K562 (cell line): Measurements from ENCODE around the gene LY6G6C. TPM values are rescaled to one million over a fixed set of nuclear protein-coding genes. Genes with fewer than 3 reads are reported as not detected.
A peak's percentile ranks its signal among the peaks of the same experiment; 100 is the strongest.

Source experiments
- BRCA1 ChIP-seq, 2 experiments: fragments of 450-650 bp in 1 of 2; sonication (generic) in 1 of 2; formaldehyde crosslinking in 1 of 2; IDR thresholded peaks; 2 replicates each; pipeline versions ENCODE4 v1.5.0 to v1.6.1; 2017 to 2020; ENCODE audit warnings: mild to moderate bottlenecking in 1 of 2, missing genetic modification reagents in 1 of 2
- HDAC8 ChIP-seq: fragments of 450-650 bp; IDR thresholded peaks from 2 replicates; pipeline ENCODE4 v1.6.1; 2016; ENCODE audit warnings: mild to moderate bottlenecking, missing genetic modification characterization, moderate library complexity, missing compliant biosample characterization
- HMG20B ChIP-seq: fragments of 250-450 bp; sonication (Bioruptor Pico); IDR thresholded peaks from 2 replicates; pipeline ENCODE4 v1.5.0; 2021; ENCODE audit warnings: mild to moderate bottlenecking
- L3MBTL2 ChIP-seq: fragments of 450-650 bp; IDR thresholded peaks from 2 replicates; pipeline ENCODE4 v1.6.1; 2016; ENCODE audit warnings: mild to moderate bottlenecking, moderate library complexity
- MTF1 ChIP-seq: fragments of 250-450 bp; sonication (Bioruptor Pico); IDR thresholded peaks from 2 replicates; pipeline ENCODE4 v1.9.0; 2021; ENCODE audit warnings: moderate library complexity, mild to moderate bottlenecking, inconsistent platforms, borderline replicate concordance
- POLR2B ChIP-seq: fragments of 450-650 bp; IDR thresholded peaks from 2 replicates; pipeline ENCODE4 v1.6.1; 2018; ENCODE audit warnings: low read depth; ENCODE audit not compliant: partially characterized antibody
- POLR2H ChIP-seq: IDR thresholded peaks from 2 replicates; pipeline ENCODE4 v1.6.1; 2016; ENCODE audit warnings: missing genetic modification characterization, low read depth, mild to moderate bottlenecking, control low read depth, missing compliant biosample characterization, moderate library complexity
- PRPF4 ChIP-seq: fragments of 200-400 bp; formaldehyde crosslinking; IDR thresholded peaks from one replicate; pipeline ENCODE4 v1.6.1; 2017; ENCODE audit warnings: low read length, low read depth, mild to moderate bottlenecking; ENCODE audit not compliant: insufficient read depth, poor library complexity, severe bottlenecking
- RAD21 ChIP-seq, 2 experiments: fragments of 250-450 bp in 1 of 2; fragments of 450-650 bp in 1 of 2; sonication (Bioruptor Pico) in 1 of 2; formaldehyde crosslinking in 1 of 2; IDR thresholded peaks in 1 of 2; conservative IDR thresholded peaks in 1 of 2; 2 replicates each; pipeline versions ENCODE4 v1.4.0 to v1.8.0; 2020 to 2022; ENCODE audit warnings: mild to moderate bottlenecking in 2 of 2, moderate library complexity in 1 of 2
- SAFB2 ChIP-seq: fragments of 200-400 bp; formaldehyde crosslinking; IDR thresholded peaks from 2 replicates; pipeline ENCODE4 v1.6.1; 2018; ENCODE audit warnings: borderline replicate concordance, low read length, low read depth, moderate library complexity; ENCODE audit not compliant: severe bottlenecking
- TAL1 ChIP-seq: fragments of 450-650 bp; IDR thresholded peaks from 2 replicates; pipeline ENCODE4 v1.6.1; 2016; ENCODE audit warnings: mild to moderate bottlenecking
- USF1 ChIP-seq: sonication (generic); formaldehyde crosslinking; IDR thresholded peaks from 2 replicates; pipeline ENCODE4 v1.9.0; 2022; ENCODE audit warnings: mild to moderate bottlenecking, missing genetic modification reagents
- XRCC5 ChIP-seq: fragments of 200-400 bp; formaldehyde crosslinking; IDR thresholded peaks from 2 replicates; pipeline ENCODE4 v1.6.1; 2017; ENCODE audit warnings: low read depth, mild to moderate bottlenecking, low read length
- ZC3H8 ChIP-seq: fragments of 450-650 bp; IDR thresholded peaks from 2 replicates; pipeline ENCODE4 v1.6.1; 2017
- ZFP36 ChIP-seq: fragments of 150-350 bp; IDR thresholded peaks from 2 replicates; pipeline ENCODE4 v1.6.1; 2018; ENCODE audit warnings: low read length, low read depth; ENCODE audit not compliant: partially characterized antibody
- ZNF41 ChIP-seq: fragments of 250-450 bp; sonication (Bioruptor Pico); conservative IDR thresholded peaks from 2 replicates; pipeline ENCODE4 v1.4.0; 2020; ENCODE audit warnings: mild to moderate bottlenecking
- polyA plus RNA-seq, 8 experiments: library from polyadenylated mRNA; depleted of rRNA in 4 of 8; stranded (reverse) in 5 of 8; unstranded in 3 of 8; fragments of >200 nt; fragmentation: Nextera tagmentation in 2 of 8; fragmentation: Illumina TruSeq in 1 of 8; extraction: Ambion mirVana in 2 of 8; extraction: Trizol in 1 of 8; gene quantifications; 2 replicates each; pipeline versions ENCODE4 v1.2.1 to v1.2.3, GENCODE V29; 2011 to 2014; ENCODE audit warnings: inconsistent platforms in 1 of 8, missing spikeins in 1 of 8
- total RNA-seq, 7 experiments: library from RNA; depleted of rRNA in 6 of 7; stranded (reverse); fragments of >200 nt in 6 of 7; fragmentation: Illumina TruSeq in 2 of 7; extraction: Trizol in 2 of 7; gene quantifications; 2 replicates each; pipeline versions ENCODE4 v1.2.1 to v1.2.3, GENCODE V29; 2011 to 2021; ENCODE audit warnings: low replicate concordance in 1 of 7
- TF ChIP-seq, protein P1 (sequence below), 2 experiments: fragments of 450-650 bp in 1 of 2; sonication (generic) in 1 of 2; formaldehyde crosslinking in 1 of 2; IDR thresholded peaks in 1 of 2; conservative IDR thresholded peaks in 1 of 2; 2 replicates each; pipeline versions ENCODE4 v1.6.1 to v1.8.1; 2016 to 2023; ENCODE audit warnings: mild to moderate bottlenecking in 2 of 2, moderate library complexity in 2 of 2, inconsistent platforms in 1 of 2, missing genetic modification reagents in 1 of 2
- TF ChIP-seq, protein P2 (sequence below): fragments of 200-800 bp; sonication (Bioruptor generic); IDR thresholded peaks from 2 replicates; pipeline ENCODE4 v1.6.1; 2016; ENCODE audit warnings: missing genetic modification characterization, missing compliant biosample characterization

The LY6G6C gene
- total and polyA plus RNA-seq, 9 of the 15 experiments (the other 6 are each of a cell fraction or from before 2014, with no cell fraction given) = 0.06 to 0.20 TPM; not detected in 7

- no peak for TF ChIP-seq MTF1 (CRISPR knock-in tag)
- TF ChIP-seq POLR2B = peak; percentile 75
- no peak for TF ChIP-seq HMG20B (CRISPR knock-in tag)
- peak; percentile 34 to 44 for TF ChIP-seq RAD21 (CRISPR knock-in tag; conservative IDR thresholded peaks at IDR 0.05 in 1 of 2, IDR thresholded peaks at IDR 0.05 in 1 of 2)
- TF ChIP-seq, protein P1, sequence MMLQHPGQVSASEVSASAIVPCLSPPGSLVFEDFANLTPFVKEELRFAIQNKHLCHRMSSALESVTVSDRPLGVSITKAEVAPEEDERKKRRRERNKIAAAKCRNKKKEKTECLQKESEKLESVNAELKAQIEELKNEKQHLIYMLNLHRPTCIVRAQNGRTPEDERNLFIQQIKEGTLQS (IDR thresholded peaks at IDR 0.05) = peak; percentile 99
- TF ChIP-seq, protein P1 (CRISPR knock-in tag; conservative IDR thresholded peaks at IDR 0.05) = peak; percentile 95
- no peak for TF ChIP-seq PRPF4
- no peak; the same call in 1 of the 2 replicates for TF ChIP-seq L3MBTL2
- 0 out of 2 replicates have a peak, but pooled peaks have one; percentile 7 for TF ChIP-seq ZNF41 (CRISPR knock-in tag)
- peak; percentile 91 for TF ChIP-seq TAL1
- no peak; the same call in 1 of the 2 replicates for TF ChIP-seq XRCC5
- no peak for TF ChIP-seq BRCA1 (IDR thresholded peaks at IDR 0.05)
- TF ChIP-seq BRCA1 (CRISPR knock-in tag; IDR thresholded peaks at IDR 0.05) = 0 out of 2 replicates have a peak, but pooled peaks have one; percentile 80
- TF ChIP-seq POLR2H (tag) = no peak; the same call in 1 of the 2 replicates
- TF ChIP-seq USF1 (CRISPR knock-in tag) = peak; percentile 46; the same call in 1 of the 2 replicates
- 0 out of 2 replicates have a peak, but pooled peaks have one; percentile 41 for TF ChIP-seq HDAC8
- TF ChIP-seq, protein P2, sequence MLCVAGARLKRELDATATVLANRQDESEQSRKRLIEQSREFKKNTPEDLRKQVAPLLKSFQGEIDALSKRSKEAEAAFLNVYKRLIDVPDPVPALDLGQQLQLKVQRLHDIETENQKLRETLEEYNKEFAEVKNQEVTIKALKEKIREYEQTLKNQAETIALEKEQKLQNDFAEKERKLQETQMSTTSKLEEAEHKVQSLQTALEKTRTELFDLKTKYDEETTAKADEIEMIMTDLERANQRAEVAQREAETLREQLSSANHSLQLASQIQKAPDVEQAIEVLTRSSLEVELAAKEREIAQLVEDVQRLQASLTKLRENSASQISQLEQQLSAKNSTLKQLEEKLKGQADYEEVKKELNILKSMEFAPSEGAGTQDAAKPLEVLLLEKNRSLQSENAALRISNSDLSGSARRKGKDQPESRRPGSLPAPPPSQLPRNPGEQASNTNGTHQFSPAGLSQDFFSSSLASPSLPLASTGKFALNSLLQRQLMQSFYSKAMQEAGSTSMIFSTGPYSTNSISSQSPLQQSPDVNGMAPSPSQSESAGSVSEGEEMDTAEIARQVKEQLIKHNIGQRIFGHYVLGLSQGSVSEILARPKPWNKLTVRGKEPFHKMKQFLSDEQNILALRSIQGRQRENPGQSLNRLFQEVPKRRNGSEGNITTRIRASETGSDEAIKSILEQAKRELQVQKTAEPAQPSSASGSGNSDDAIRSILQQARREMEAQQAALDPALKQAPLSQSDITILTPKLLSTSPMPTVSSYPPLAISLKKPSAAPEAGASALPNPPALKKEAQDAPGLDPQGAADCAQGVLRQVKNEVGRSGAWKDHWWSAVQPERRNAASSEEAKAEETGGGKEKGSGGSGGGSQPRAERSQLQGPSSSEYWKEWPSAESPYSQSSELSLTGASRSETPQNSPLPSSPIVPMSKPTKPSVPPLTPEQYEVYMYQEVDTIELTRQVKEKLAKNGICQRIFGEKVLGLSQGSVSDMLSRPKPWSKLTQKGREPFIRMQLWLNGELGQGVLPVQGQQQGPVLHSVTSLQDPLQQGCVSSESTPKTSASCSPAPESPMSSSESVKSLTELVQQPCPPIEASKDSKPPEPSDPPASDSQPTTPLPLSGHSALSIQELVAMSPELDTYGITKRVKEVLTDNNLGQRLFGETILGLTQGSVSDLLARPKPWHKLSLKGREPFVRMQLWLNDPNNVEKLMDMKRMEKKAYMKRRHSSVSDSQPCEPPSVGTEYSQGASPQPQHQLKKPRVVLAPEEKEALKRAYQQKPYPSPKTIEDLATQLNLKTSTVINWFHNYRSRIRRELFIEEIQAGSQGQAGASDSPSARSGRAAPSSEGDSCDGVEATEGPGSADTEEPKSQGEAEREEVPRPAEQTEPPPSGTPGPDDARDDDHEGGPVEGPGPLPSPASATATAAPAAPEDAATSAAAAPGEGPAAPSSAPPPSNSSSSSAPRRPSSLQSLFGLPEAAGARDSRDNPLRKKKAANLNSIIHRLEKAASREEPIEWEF (CRISPR knock-in tag) = no peak
- no peak; the same call in 1 of the 2 replicates for TF ChIP-seq ZC3H8
- TF ChIP-seq SAFB2 = no peak
- TF ChIP-seq ZFP36 = peak; percentile 97
These were observed 31.1 kb downstream of the LY6G6C start (continued) for GRCh38 chr6:31690231-31691077.
